CD14-positive monocyte (primary cell): Measurements from ENCODE around the gene PTCHD1. TPM values are rescaled to one million over a fixed set of nuclear protein-coding genes. Genes with fewer than 3 reads are reported as not detected.

Source experiments
- DNase-seq, 3 donors: peaks; one replicate each; pipeline ENCODE4 v3.0.0-alpha.2; 2011 to 2022
- H2AFZ ChIP-seq: 2 replicates; pipeline ENCODE4 v1.6.0; 2012; ENCODE audit warnings: mild to moderate bottlenecking, low read depth, low read length, inconsistent platforms; ENCODE audit not compliant: insufficient read depth, poor library complexity, severe bottlenecking
- H3K27ac ChIP-seq, 2 donors: 1 replicate in 1 of 2; 2 replicates in 1 of 2; pipeline ENCODE4 v1.5.1; 2012 to 2013; ENCODE audit warnings: low read length in 2 of 2, control low read depth in 1 of 2, inconsistent platforms in 1 of 2, low read depth in 1 of 2, mild to moderate bottlenecking in 1 of 2
- H3K27me3 ChIP-seq, 2 donors: one replicate each; pipeline versions ENCODE4 v1.6.0 to v1.6.1; 2011 to 2013; ENCODE audit warnings: low read length in 2 of 2; ENCODE audit not compliant: control insufficient read depth in 2 of 2, insufficient read depth in 2 of 2
- H3K36me3 ChIP-seq, 2 donors: replicated peaks in 1 of 2; 1 replicate in 1 of 2; 2 replicates in 1 of 2; pipeline versions ENCODE4 v1.5.1 to v1.6.1; 2012 to 2013; ENCODE audit warnings: low read length in 2 of 2, control low read depth in 1 of 2, inconsistent platforms in 1 of 2, mild to moderate bottlenecking in 1 of 2; ENCODE audit not compliant: insufficient read depth in 2 of 2, control insufficient read depth in 1 of 2
- H3K4me1 ChIP-seq, 2 donors: 1 replicate in 1 of 2; 2 replicates in 1 of 2; pipeline versions ENCODE4 v1.5.1 to v1.6.1; 2012 to 2013; ENCODE audit warnings: low read length in 2 of 2, control low read depth in 1 of 2, inconsistent platforms in 1 of 2, mild to moderate bottlenecking in 1 of 2, moderate library complexity in 1 of 2; ENCODE audit not compliant: insufficient read depth in 2 of 2, control insufficient read depth in 1 of 2
- H3K4me2 ChIP-seq: replicated peaks from 2 replicates; pipeline ENCODE3; 2012; ENCODE audit warnings: low read length, moderate library complexity, mild to moderate bottlenecking; ENCODE audit not compliant: poor library complexity, severe bottlenecking; ENCODE audit errors: extremely low read depth
- H3K4me3 ChIP-seq, 3 experiments: fragments of 200-600 bp in 1 of 3; sonication (generic) in 1 of 3; replicated peaks in 1 of 3; 1 replicate in 2 of 3; 2 replicates in 1 of 3; pipeline ENCODE4 v1.5.1; 2011 to 2013; ENCODE audit warnings: low read length in 3 of 3, mild to moderate bottlenecking in 3 of 3, control low read depth in 2 of 3, low read depth in 2 of 3, inconsistent platforms in 1 of 3, moderate library complexity in 1 of 3
- H3K79me2 ChIP-seq: 2 replicates; pipeline ENCODE4 v1.6.0; 2012; ENCODE audit warnings: mild to moderate bottlenecking, control low read depth, inconsistent platforms, low read length, moderate library complexity; ENCODE audit not compliant: insufficient read depth
- H3K9ac ChIP-seq: 2 replicates; pipeline ENCODE4 v1.6.0; 2017; ENCODE audit warnings: low read length, mild to moderate bottlenecking; ENCODE audit not compliant: insufficient read depth, poor library complexity, severe bottlenecking
- H3K9me3 ChIP-seq, 2 donors: replicated peaks in 1 of 2; 1 replicate in 1 of 2; 2 replicates in 1 of 2; pipeline versions ENCODE4 v1.5.1 to v1.6.1; 2012 to 2013; ENCODE audit warnings: low read length in 2 of 2, control low read depth in 1 of 2; ENCODE audit not compliant: control insufficient read depth in 1 of 2, insufficient read depth in 1 of 2
- H4K20me1 ChIP-seq: 2 replicates; pipeline ENCODE4 v1.6.0; 2012; ENCODE audit warnings: mild to moderate bottlenecking, low read length, control low read depth, moderate library complexity; ENCODE audit not compliant: insufficient read depth
- H3K27ac Mint-ChIP-seq, 7 donors: one replicate each; pipeline ENCODE4 v1.8.0; 2020; ENCODE audit warnings: mild to moderate bottlenecking in 7 of 7, mixed read lengths in 7 of 7, moderate library complexity in 6 of 7, inconsistent platforms in 2 of 7
- H3K27me3 Mint-ChIP-seq, 3 donors: one replicate each; pipeline ENCODE4 v1.8.0; 2021 to 2022; ENCODE audit warnings: low read depth in 3 of 3, mild to moderate bottlenecking in 3 of 3, mixed read lengths in 3 of 3, moderate library complexity in 3 of 3, inconsistent platforms in 1 of 3
- H3K36me3 Mint-ChIP-seq, 2 donors: one replicate each; pipeline ENCODE4 v1.8.0; 2020; ENCODE audit warnings: mixed read lengths in 2 of 2, inconsistent platforms in 1 of 2, mild to moderate bottlenecking in 1 of 2
- H3K4me1 Mint-ChIP-seq: one replicate; pipeline ENCODE4 v1.8.0; 2020; ENCODE audit warnings: mild to moderate bottlenecking, mixed read lengths
- H3K4me3 Mint-ChIP-seq, 2 donors: one replicate each; pipeline ENCODE4 v1.8.0; 2020; ENCODE audit warnings: mild to moderate bottlenecking in 2 of 2, mixed read lengths in 2 of 2, moderate library complexity in 1 of 2
- H3K9me3 Mint-ChIP-seq, 7 donors: one replicate each; pipeline ENCODE4 v1.8.0; 2020 to 2022; ENCODE audit warnings: mixed read lengths in 7 of 7, mild to moderate bottlenecking in 6 of 7, moderate library complexity in 6 of 7, inconsistent platforms in 2 of 7
- WGBS: methylation state at CpG from one replicate; pipeline ENCODE4 v1.1.5; 2013; ENCODE audit warnings: missing lambda C conversion rate; ENCODE audit not compliant: insufficient coverage; 5-methylcytosine and 5-hydroxymethylcytosine counted together
- intact Hi-C, 2 donors: fragments of 100-400 bp; cut with micrococcal nuclease; formaldehyde crosslinking; loops; one replicate each; pipeline versions ENCODE4 v1.15.0 to v1.15.1; 2023
- polyA plus RNA-seq, 3 donors: library from polyadenylated mRNA; depleted of rRNA in 1 of 3; unstranded in 2 of 3; stranded (reverse) in 1 of 3; fragments of 300-500 nt in 2 of 3; fragments of >200 nt in 1 of 3; fragmentation: Illumina TruSeq in 2 of 3; gene quantifications; 1 replicate in 2 of 3; 2 replicates in 1 of 3; pipeline ENCODE4 v1.2.3, GENCODE V29; 2012 to 2021
- TF ChIP-seq, protein P1 (sequence below): fragments of 200-600 bp; IDR thresholded peaks from one replicate; pipeline ENCODE4 v1.8.0; 2022; ENCODE audit warnings: antibody characterized with exemption, mild to moderate bottlenecking

The PTCHD1 gene
- polyA plus RNA-seq, 3 donors: not detected

- TF ChIP-seq, protein P1, sequence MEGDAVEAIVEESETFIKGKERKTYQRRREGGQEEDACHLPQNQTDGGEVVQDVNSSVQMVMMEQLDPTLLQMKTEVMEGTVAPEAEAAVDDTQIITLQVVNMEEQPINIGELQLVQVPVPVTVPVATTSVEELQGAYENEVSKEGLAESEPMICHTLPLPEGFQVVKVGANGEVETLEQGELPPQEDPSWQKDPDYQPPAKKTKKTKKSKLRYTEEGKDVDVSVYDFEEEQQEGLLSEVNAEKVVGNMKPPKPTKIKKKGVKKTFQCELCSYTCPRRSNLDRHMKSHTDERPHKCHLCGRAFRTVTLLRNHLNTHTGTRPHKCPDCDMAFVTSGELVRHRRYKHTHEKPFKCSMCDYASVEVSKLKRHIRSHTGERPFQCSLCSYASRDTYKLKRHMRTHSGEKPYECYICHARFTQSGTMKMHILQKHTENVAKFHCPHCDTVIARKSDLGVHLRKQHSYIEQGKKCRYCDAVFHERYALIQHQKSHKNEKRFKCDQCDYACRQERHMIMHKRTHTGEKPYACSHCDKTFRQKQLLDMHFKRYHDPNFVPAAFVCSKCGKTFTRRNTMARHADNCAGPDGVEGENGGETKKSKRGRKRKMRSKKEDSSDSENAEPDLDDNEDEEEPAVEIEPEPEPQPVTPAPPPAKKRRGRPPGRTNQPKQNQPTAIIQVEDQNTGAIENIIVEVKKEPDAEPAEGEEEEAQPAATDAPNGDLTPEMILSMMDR: no peak
- H3K79me2 ChIP-seq: no peaks in the 10 kb centered on the region
- H3K4me1 ChIP-seq: no peaks in the 10 kb centered on the region
- no peaks in the 10 kb centered on the region for H3K36me3 Mint-ChIP-seq
- H3K27me3 ChIP-seq: peaks cover 28 to 76% of the 10 kb centered on the region in 2 donors
- H3K27me3 Mint-ChIP-seq: peaks cover 60 to 74% (median 70%) of the 10 kb centered on the region in 3 donors
- H3K9ac ChIP-seq: no peak overlapping the region
- no peaks in the 10 kb centered on the region for H3K36me3 ChIP-seq
- 1% methylated on average over 29 of the region's 75 CpGs for WGBS
- peaks cover 0 to 24% of the 10 kb centered on the region in 2 donors for H3K9me3 ChIP-seq
- H3K4me1 Mint-ChIP-seq: no peaks in the 10 kb centered on the region
- no peaks in the 10 kb centered on the region for H4K20me1 ChIP-seq
- peak overlapping the region in 1 of 2 donors; percentile 51 for H3K4me3 Mint-ChIP-seq
- no peak overlapping the region for H3K27ac ChIP-seq
- DNase-seq: no peak
- intact Hi-C loops: no loop called here
- no peak overlapping the region for H2AFZ ChIP-seq
- H3K9me3 Mint-ChIP-seq: peaks cover 0 to 24% (median 11%) of the 10 kb centered on the region in 7 donors
- no peak overlapping the region for H3K27ac Mint-ChIP-seq
- no peak overlapping the region for H3K4me3 ChIP-seq
- H3K4me2 ChIP-seq: no peak overlapping the region
Observed at GRCh38 chrX:23332888-23333821, 1.5 kb upstream of the PTCHD1 start.

GRCh38 chrX:23333842-23334520 lies 668 bp upstream of the PTCHD1 start:
- peaks cover 28 to 70% of the 10 kb centered on the region in 2 donors for H3K27me3 ChIP-seq
- H3K9ac ChIP-seq: no peak overlapping the region
- no peaks in the 10 kb centered on the region for H3K4me1 ChIP-seq
- no peaks in the 10 kb centered on the region for H3K79me2 ChIP-seq
- no peak for DNase-seq
- intact Hi-C loops: no loop called here
- no peak overlapping the region for H3K27ac ChIP-seq
- no peaks in the 10 kb centered on the region for H3K36me3 ChIP-seq
- TF ChIP-seq, protein P1: no peak
- H3K36me3 Mint-ChIP-seq: no peaks in the 10 kb centered on the region
- H3K27ac Mint-ChIP-seq: no peak overlapping the region
- peaks cover 61 to 69% (median 68%) of the 10 kb centered on the region in 3 donors for H3K27me3 Mint-ChIP-seq
- WGBS: under 1% methylated on average over 15 of the region's 54 CpGs
- H3K4me3 ChIP-seq: no peak overlapping the region
- H3K4me2 ChIP-seq: no peak overlapping the region
- no peak overlapping the region for H2AFZ ChIP-seq
- H4K20me1 ChIP-seq: no peaks in the 10 kb centered on the region
- H3K9me3 Mint-ChIP-seq: peaks cover 0 to 24% (median 11%) of the 10 kb centered on the region in 7 donors
- H3K4me3 Mint-ChIP-seq: peak overlapping the region in 1 of 2 donors; percentile 62
- H3K4me1 Mint-ChIP-seq: no peaks in the 10 kb centered on the region
- H3K9me3 ChIP-seq: peaks cover 0 to 24% of the 10 kb centered on the region in 2 donors
